Testis (tissue), 5 donors: ENCODE data around the gene SEPSECS. TPM values are rescaled to one million over a fixed set of nuclear protein-coding genes. Genes with fewer than 3 reads are reported as not detected.

Experiments
- DNase-seq: peaks from one replicate; pipeline ENCODE4 v3.0.0-alpha.2; 2019
- H3K27ac ChIP-seq, 2 donors: fragments of 200-600 bp; sonication (generic); one replicate each; pipeline ENCODE4 v1.5.1; 2019
- H3K27me3 ChIP-seq: fragments of 200-600 bp; sonication (generic); one replicate; pipeline ENCODE4 v1.5.1; 2019
- H3K36me3 ChIP-seq: fragments of 200-600 bp; sonication (generic); one replicate; pipeline ENCODE4 v1.5.1; 2017; ENCODE audit warnings: low read depth; ENCODE audit errors: missing control alignments
- H3K4me1 ChIP-seq: fragments of 200-600 bp; sonication (generic); one replicate; pipeline ENCODE4 v1.5.1; 2019
- H3K4me3 ChIP-seq, 2 donors: fragments of 200-600 bp; sonication (generic); one replicate each; pipeline ENCODE4 v1.5.1; 2017 to 2019
- H3K9me3 ChIP-seq: fragments of 200-600 bp; sonication (generic); one replicate; pipeline ENCODE4 v1.5.1; 2017
- POLR2A ChIP-seq: fragments of 450-650 bp; IDR thresholded peaks from one replicate; pipeline ENCODE4 v1.6.1; 2017; ENCODE audit warnings: antibody characterized with exemption, mild to moderate bottlenecking, moderate library complexity
- WGBS, 2 donors: methylation state at CpG; one replicate each; pipeline ENCODE4 v1.1.5; 2018; 5-methylcytosine and 5-hydroxymethylcytosine counted together
- intact Hi-C: fragments of 100-400 bp; cut with DNase I; formaldehyde crosslinking; loops from one replicate; pipeline ENCODE4 v1.15.1; 2023; ENCODE audit warnings: low total_unique reads
- long read RNA-seq, 2 donors: transcript quantifications; one replicate each; lab custom pipeline, GENCODE V29; 2026
- polyA plus RNA-seq: library from polyadenylated mRNA; stranded (reverse); fragments of 350-450 nt; fragmentation: Illumina TruSeq; extraction: RNeasy Lipid Tissue Mini Kit (QIAGEN cat#74804); gene quantifications from one replicate; pipeline ENCODE4 v1.2.3, GENCODE V29; 2014; ENCODE audit warnings: low read depth, low replicate concordance; ENCODE audit not compliant: insufficient read depth
- total RNA-seq, 2 donors: library from RNA; depleted of rRNA; stranded (reverse); fragments of >200 nt; gene quantifications; one replicate each; pipeline ENCODE4 v1.2.3, GENCODE V29; 2016
- TF ChIP-seq, protein P1 (sequence below), 3 experiments: fragments of 450-650 bp in 2 of 3; fragments of 200-600 bp in 1 of 3; sonication (generic) in 1 of 3; IDR thresholded peaks; one replicate each; pipeline ENCODE4 v1.5.1; 2016 to 2019; ENCODE audit warnings: antibody characterized with exemption in 3 of 3, mild to moderate bottlenecking in 2 of 3, moderate library complexity in 1 of 3

The SEPSECS gene
- total RNA-seq (10 to 100 TPM; 18.2 to 18.3 TPM), polyA plus RNA-seq (12.7 TPM)
- long read RNA-seq, donor 1 = 0 reads
- long read RNA-seq, donor 2, full-length matches to known transcripts = 1 of 1 reads
- long read RNA-seq, donor 2, partial matches to known transcripts = 0 of 1 reads
- long read RNA-seq, donor 2, other reads (novel, unspliced or antisense) = 0 of 1 reads

- intact Hi-C loops = no loop called here
Observed at GRCh38 chr4:25159837-25160713, at the start of gene SEPSECS. Gene SEPSECS, minus strand, starts transcription at chr4:25160449. Its CDS starts 80 bp downstream, at chr4:25160369.

DNA sequence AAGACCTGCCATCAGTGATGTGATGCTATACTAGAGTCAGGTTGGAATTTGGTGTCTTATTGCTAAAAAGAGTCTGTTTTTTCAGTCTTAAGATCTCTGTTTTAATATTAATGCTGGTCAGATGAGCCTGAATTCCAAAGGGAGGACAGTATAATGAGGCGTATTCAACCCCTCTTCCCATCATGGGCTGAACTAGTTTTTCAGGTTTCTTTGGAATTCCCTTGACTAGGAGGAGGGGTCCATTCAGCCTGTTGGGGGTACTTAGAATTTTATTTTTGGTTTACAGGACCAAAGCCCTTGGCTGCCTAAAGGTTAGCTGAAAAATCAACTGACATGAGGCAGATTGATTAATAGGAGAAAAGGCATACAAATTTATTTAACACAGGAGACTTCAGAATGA is 49.5 kb upstream of the SEPSECS start:
- WGBS, 2 donors = 91 to 100% methylated on average over 1 of the region's 1 CpG

More at GRCh38 chr4:25159837-25160713, at the start of gene SEPSECS:
- Histone ChIP-seq H3K36me3 (no peaks in the 10 kb centered on the region), H3K27ac (peak within 1 kb of the TSS; percentile 89 to 97), H3K4me3 (peak within 1 kb of the TSS; percentile 80 to 99), H3K4me1 (peaks cover 13% of the 10 kb centered on the region), H3K9me3 (no peaks in the 10 kb centered on the region), H3K27me3 (no peaks in the 10 kb centered on the region)
- peak; percentile 54 for TF ChIP-seq POLR2A
- TF ChIP-seq, protein P1, sequence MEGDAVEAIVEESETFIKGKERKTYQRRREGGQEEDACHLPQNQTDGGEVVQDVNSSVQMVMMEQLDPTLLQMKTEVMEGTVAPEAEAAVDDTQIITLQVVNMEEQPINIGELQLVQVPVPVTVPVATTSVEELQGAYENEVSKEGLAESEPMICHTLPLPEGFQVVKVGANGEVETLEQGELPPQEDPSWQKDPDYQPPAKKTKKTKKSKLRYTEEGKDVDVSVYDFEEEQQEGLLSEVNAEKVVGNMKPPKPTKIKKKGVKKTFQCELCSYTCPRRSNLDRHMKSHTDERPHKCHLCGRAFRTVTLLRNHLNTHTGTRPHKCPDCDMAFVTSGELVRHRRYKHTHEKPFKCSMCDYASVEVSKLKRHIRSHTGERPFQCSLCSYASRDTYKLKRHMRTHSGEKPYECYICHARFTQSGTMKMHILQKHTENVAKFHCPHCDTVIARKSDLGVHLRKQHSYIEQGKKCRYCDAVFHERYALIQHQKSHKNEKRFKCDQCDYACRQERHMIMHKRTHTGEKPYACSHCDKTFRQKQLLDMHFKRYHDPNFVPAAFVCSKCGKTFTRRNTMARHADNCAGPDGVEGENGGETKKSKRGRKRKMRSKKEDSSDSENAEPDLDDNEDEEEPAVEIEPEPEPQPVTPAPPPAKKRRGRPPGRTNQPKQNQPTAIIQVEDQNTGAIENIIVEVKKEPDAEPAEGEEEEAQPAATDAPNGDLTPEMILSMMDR (IDR thresholded peaks at IDR 0.05) = peak in 2 of 3 experiments; percentile 19 to 21
- DNase-seq = peak; percentile 98
- 1% methylated on average over 42 to 54 of the region's 66 CpGs for WGBS, 2 donors

GRCh38 chr4:25207997-25208396 is 47.7 kb upstream of the SEPSECS start:
- no peaks in the 10 kb centered on the region for H3K4me1 ChIP-seq
- TF ChIP-seq POLR2A = no peak
- TF ChIP-seq, protein P1 (IDR thresholded peaks at IDR 0.05) = no peak
- no peaks in the 10 kb centered on the region for H3K9me3 ChIP-seq
- H3K36me3 ChIP-seq = no peaks in the 10 kb centered on the region
- 100% methylated on average over 1 of the region's 1 CpG for WGBS, 2 donors
- no peaks in the 10 kb centered on the region for H3K27me3 ChIP-seq
- no peak overlapping the region for H3K4me3 ChIP-seq
- no peak overlapping the region for H3K27ac ChIP-seq
- intact Hi-C loops = no loop called here
- DNase-seq = no peak

More for the DNA sequence above, 49.5 kb upstream of the SEPSECS start:
- TF ChIP-seq POLR2A = no peak
- TF ChIP-seq, protein P1 (IDR thresholded peaks at IDR 0.05) = no peak
- Histone ChIP-seq H3K4me1 (no peaks in the 10 kb centered on the region), H3K4me3 (no peak overlapping the region), H3K9me3 (no peaks in the 10 kb centered on the region), H3K36me3 (no peaks in the 10 kb centered on the region), H3K27me3 (no peaks in the 10 kb centered on the region), H3K27ac (no peak overlapping the region)
- no peak for DNase-seq
- intact Hi-C loops = no loop called here

DNA sequence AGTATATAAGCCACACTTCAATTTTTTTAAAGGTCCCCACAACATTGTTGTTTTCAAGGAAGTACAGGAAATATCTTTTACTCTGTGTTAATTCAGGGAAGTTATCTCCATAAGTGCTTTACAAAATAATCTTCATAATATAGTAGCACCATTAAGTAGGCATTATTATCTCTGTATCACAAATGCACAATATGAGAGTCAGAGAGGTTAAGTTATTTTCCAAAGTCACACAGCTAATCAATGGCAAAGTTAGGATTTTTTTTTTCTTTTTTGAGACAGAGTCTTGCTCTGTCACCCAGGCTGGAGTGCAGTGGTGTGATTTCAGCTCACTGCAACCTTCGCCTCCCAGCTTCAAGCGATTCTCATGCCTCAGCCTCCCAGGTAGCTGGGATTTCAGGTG is 38.5 kb upstream of the SEPSECS start:
- TF ChIP-seq POLR2A = no peak
- TF ChIP-seq, protein P1 (IDR thresholded peaks at IDR 0.05) = no peak
- 98 to 100% methylated on average over 2 of the region's 2 CpGs for WGBS, 2 donors
- no peaks in the 10 kb centered on the region for H3K9me3 ChIP-seq
- no peaks in the 10 kb centered on the region for H3K4me1 ChIP-seq
- no peaks in the 10 kb centered on the region for H3K27me3 ChIP-seq
- H3K36me3 ChIP-seq = no peaks in the 10 kb centered on the region
- no peak overlapping the region for H3K4me3 ChIP-seq
- no peak overlapping the region for H3K27ac ChIP-seq
- intact Hi-C loops = no loop called here
- DNase-seq = no peak
